ENCODE results near the gene WNT6. TPM values are rescaled to one million over a fixed set of nuclear protein-coding genes. Genes with fewer than 3 reads are reported as not detected.

WNT6 gene
- total and polyA plus RNA-seq, 8 donors: 0.07 TPM; not detected in 7

- no peak for ATAC-seq
- H3K36me3 ChIP-seq: no peaks in the 10 kb centered on the region
- peak overlapping the region in 1 of 2 donors; percentile 9 for H3K4me3 ChIP-seq
- intact Hi-C loops (cut with DNase I): no loop called here
- DNase-seq: no peak
- peaks cover 9 to 30% of the 10 kb centered on the region in 2 donors for H3K4me1 ChIP-seq
- H3K9me3 ChIP-seq: no peaks in the 10 kb centered on the region
- no peak overlapping the region for H3K27ac ChIP-seq
- peaks cover 44 to 98% of the 10 kb centered on the region in 2 donors for H3K27me3 ChIP-seq
- no peak for TF ChIP-seq CTCF (IDR thresholded peaks at IDR 0.05)
Observed at GRCh38 chr2:218880859-218881594, 21.4 kb downstream of the WNT6 start.

- H3K4me1 ChIP-seq: peaks cover 9 to 26% of the 10 kb centered on the region in 2 donors
- H3K27me3 ChIP-seq: peaks cover 41 to 97% of the 10 kb centered on the region in 2 donors
- intact Hi-C loops (cut with DNase I): no loop called here
- no peaks in the 10 kb centered on the region for H3K36me3 ChIP-seq
- H3K4me3 ChIP-seq: no peak overlapping the region
- DNase-seq (no peak), ATAC-seq (no peak)
- H3K27ac ChIP-seq: no peak overlapping the region
- no peaks in the 10 kb centered on the region for H3K9me3 ChIP-seq
- TF ChIP-seq CTCF (IDR thresholded peaks at IDR 0.05): no peak
Observed at GRCh38 chr2:218881744-218882460, 22.3 kb downstream of the WNT6 start.

GRCh38 chr2:218882461-218882816 lies 22.8 kb downstream of the WNT6 start:
- TF ChIP-seq CTCF (IDR thresholded peaks at IDR 0.05): no peak

GRCh38 chr2:218882866-218883366 lies 23.3 kb downstream of the WNT6 start:
- Histone ChIP-seq H3K4me1 (peaks cover 9 to 25% of the 10 kb centered on the region in 2 donors), H3K4me3 (no peak overlapping the region), H3K9me3 (no peaks in the 10 kb centered on the region), H3K27ac (no peak overlapping the region), H3K36me3 (no peaks in the 10 kb centered on the region), H3K27me3 (peaks cover 41 to 92% of the 10 kb centered on the region in 2 donors)
- DNase-seq: no peak
- intact Hi-C loops (cut with DNase I): no loop called here
- no peak for TF ChIP-seq CTCF (IDR thresholded peaks at IDR 0.05)
- no peak for ATAC-seq

More at GRCh38 chr2:218882461-218882816, 22.8 kb downstream of the WNT6 start:
- Histone ChIP-seq H3K27ac (no peak overlapping the region), H3K36me3 (no peaks in the 10 kb centered on the region), H3K27me3 (peaks cover 41 to 97% of the 10 kb centered on the region in 2 donors), H3K9me3 (no peaks in the 10 kb centered on the region), H3K4me3 (no peak overlapping the region), H3K4me1 (peaks cover 9 to 25% of the 10 kb centered on the region in 2 donors)
- ATAC-seq: no peak
- no peak for DNase-seq
- intact Hi-C loops (cut with DNase I): no loop called here
